ENCODE data around the gene CSRNP3. TPM values are rescaled to one million over a fixed set of nuclear protein-coding genes. Genes with fewer than 3 reads are reported as not detected.
"Not testable (repeated sequence)": the region's sequence is repeated elsewhere in the genome, so short reads cannot be mapped to it uniquely, and the experiment has no call there.

CSRNP3 gene
- total RNA-seq, 3 donors from 2014 or later, result not detected

DNA sequence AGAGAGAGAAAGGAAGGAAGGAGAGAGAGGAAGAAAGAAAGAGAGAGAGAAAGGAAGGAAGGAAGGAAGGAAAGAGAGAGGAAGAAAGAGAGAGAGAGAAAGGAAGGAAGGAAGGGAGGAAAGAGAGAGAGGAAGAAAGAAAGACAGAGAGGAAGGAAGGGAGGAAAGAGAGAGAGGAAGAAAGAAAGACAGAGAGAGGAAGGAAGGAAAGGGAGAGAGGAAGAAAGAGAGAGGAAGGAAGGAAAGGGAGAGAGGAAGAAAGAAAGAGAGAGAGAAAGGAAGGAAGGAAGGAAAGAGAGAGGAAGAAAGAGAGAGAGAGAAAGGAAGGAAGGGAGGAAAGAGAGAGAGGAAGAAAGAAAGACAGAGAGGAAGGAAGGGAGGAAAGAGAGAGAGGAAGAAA, 196.6 kb downstream of the CSRNP3 start:
- H3K36me3 Mint-ChIP-seq (ENCODE audit: insufficient read depth); ATAC-seq; H3K27me3 Mint-ChIP-seq (ENCODE audit: low read depth); H3K4me3 Mint-ChIP-seq; DNase-seq; H3K4me1 Mint-ChIP-seq (ENCODE audit: low read depth): not testable (repeated sequence)
- peaks cover 11% of the 10 kb centered on the region for H3K9me3 Mint-ChIP-seq

DNA sequence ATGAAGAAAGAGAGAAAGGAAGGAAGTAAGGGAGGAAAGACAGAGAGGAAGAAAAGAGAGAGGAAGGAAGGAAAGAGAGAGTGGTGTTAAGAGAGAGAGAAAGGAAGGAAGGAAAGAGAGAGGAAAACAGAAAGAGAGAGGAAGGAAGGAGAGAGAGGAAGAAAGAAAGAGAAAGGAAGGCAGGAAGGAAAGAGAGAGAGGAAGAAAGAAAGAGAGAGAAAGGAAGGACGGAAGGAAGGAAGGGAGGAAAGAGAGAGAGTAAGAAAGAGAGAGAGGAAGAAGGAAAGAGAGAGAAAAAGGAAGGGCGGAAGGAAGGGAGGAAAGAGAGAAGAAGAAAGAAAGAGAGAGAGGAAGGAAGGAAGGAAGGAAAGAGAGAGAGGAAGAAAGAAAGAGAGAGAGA, 197.1 kb downstream of the CSRNP3 start:
- Mint-ChIP-seq H3K4me1 (ENCODE audit: low read depth) (no peaks in the 10 kb centered on the region), H3K9me3 (peaks cover 11% of the 10 kb centered on the region), H3K27me3 (ENCODE audit: low read depth) (no peaks in the 10 kb centered on the region), H3K36me3 (ENCODE audit: insufficient read depth) (no peaks in the 10 kb centered on the region), H3K4me3 (no peak overlapping the region)
- DNase-seq (no peak), ATAC-seq (no peak)

DNA sequence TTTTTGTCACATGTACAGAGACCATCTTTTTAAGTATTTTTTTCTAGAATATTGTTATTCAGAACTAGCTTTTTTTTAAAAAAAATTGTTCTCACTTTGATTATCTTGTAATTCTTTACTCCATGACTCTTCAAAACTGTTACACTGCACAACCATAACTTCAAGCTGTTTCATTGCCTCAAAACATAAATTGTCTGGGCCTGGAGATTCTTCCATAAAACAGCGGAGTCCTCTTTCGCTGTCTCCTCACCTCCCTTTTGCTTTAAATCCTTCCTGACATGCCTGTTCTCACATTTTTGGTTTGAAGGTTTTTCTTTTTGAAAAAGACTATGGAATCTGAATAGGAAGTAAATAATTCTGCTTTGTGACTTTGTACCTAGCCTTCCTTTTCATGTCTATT, 197.9 kb downstream of the CSRNP3 start:
- H3K9me3 Mint-ChIP-seq, result peaks cover 15% of the 10 kb centered on the region
- no peaks in the 10 kb centered on the region for H3K27me3 Mint-ChIP-seq (ENCODE audit: low read depth)
- DNase-seq, result no peak
- no peaks in the 10 kb centered on the region for H3K36me3 Mint-ChIP-seq (ENCODE audit: insufficient read depth)
- ATAC-seq, result no peak
- no peak overlapping the region for H3K4me3 Mint-ChIP-seq
- H3K4me1 Mint-ChIP-seq (ENCODE audit: low read depth), result no peaks in the 10 kb centered on the region

DNA sequence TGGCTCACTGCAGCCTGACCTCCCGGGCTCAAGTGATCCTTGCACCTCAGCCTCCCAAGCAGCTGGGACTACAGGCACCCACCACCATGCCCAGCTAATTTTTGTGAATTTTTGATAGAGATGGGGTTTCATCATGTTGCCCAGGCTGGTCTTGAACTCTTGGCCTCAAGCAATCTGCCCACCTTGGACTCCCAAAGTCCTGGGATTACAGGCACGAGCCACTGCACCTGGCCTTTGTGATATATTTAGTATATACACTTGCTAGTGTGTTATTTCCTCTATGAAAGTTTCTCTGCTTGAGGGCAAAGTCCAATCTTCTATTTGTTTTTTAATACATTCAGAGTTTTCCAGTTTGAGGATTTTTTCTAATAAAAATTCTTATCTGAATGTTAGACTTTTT, 205.3 kb downstream of the CSRNP3 start:
- Mint-ChIP-seq H3K9me3 (peaks cover 4% of the 10 kb centered on the region), H3K4me1 (ENCODE audit: low read depth) (no peaks in the 10 kb centered on the region), H3K36me3 (ENCODE audit: insufficient read depth) (no peaks in the 10 kb centered on the region), H3K27me3 (ENCODE audit: low read depth) (no peaks in the 10 kb centered on the region), H3K4me3 (no peak overlapping the region)
- ATAC-seq (no peak), DNase-seq (no peak)

DNA sequence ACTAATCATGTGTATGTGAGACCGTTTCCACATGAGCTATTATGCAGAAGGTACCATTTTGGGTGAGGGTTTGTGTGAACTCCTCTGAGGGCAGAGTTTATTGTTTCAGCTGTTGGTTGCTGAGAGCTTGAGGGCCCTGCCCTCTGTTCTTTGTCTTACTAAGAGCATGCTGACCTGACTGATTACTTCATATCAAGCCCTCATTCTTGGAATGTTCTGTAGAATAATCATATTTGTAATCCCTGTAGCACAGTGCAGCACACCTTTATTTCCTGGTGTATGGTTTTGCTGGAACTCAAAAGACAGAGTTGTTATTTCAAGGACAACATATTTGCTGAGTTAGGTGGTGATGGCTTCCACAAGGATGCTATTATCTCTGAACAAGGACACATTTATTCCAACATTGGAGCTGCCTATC, 206.1 kb downstream of the CSRNP3 start:
- ATAC-seq, result no peak
- Mint-ChIP-seq H3K4me3 (no peak overlapping the region), H3K36me3 (ENCODE audit: insufficient read depth) (no peaks in the 10 kb centered on the region), H3K27me3 (ENCODE audit: low read depth) (no peaks in the 10 kb centered on the region), H3K4me1 (ENCODE audit: low read depth) (no peaks in the 10 kb centered on the region), H3K9me3 (peaks cover 4% of the 10 kb centered on the region)
- DNase-seq, result no peak

DNA sequence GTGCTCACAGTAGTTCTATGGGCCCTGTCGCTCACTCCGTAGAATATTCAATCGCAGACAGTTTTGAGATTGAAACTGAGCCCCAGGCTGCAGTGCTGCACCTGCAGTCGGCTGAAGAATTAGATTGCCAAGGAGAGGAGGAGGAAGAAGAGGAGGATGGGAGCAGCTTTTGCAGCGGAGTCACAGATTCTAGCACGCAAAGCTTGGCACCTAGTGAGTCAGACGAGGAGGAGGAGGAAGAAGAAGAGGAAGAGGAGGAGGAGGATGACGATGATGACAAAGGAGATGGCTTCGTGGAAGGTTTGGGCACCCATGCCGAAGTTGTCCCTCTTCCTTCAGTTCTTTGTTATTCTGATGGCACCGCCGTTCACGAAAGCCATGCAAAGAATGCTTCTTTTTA, 209.4 kb downstream of the CSRNP3 start:
- DNase-seq (no peak), ATAC-seq (no peak)
- no peaks in the 10 kb centered on the region for H3K4me1 Mint-ChIP-seq (ENCODE audit: low read depth)
- H3K9me3 Mint-ChIP-seq, result no peaks in the 10 kb centered on the region
- H3K36me3 Mint-ChIP-seq (ENCODE audit: insufficient read depth), result no peaks in the 10 kb centered on the region
- H3K27me3 Mint-ChIP-seq (ENCODE audit: low read depth), result no peaks in the 10 kb centered on the region
- H3K4me3 Mint-ChIP-seq, result no peak overlapping the region

DNA sequence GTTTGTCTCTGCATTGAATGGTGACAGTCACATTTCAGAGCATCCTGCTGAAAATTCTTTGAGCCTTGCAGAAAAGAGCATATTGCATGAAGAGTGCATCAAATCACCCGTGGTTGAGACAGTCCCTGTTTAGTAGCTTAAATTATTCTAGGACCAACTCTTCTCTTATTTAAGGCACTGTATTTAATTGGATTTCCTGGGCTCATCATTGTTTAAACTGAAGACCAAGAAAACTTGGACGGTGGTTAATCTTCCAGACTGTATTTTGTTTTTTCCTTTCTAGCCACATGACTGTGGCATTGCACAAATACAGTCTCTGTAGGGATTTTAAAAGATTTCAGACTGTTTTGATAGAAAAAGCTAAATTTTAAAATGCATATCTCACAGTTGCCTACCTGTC, 210.1 kb downstream of the CSRNP3 start:
- DNase-seq, result no peak
- H3K9me3 Mint-ChIP-seq, result no peaks in the 10 kb centered on the region
- H3K4me1 Mint-ChIP-seq (ENCODE audit: low read depth), result no peaks in the 10 kb centered on the region
- H3K4me3 Mint-ChIP-seq, result no peak overlapping the region
- no peaks in the 10 kb centered on the region for H3K36me3 Mint-ChIP-seq (ENCODE audit: insufficient read depth)
- ATAC-seq, result no peak
- no peaks in the 10 kb centered on the region for H3K27me3 Mint-ChIP-seq (ENCODE audit: low read depth)

DNA sequence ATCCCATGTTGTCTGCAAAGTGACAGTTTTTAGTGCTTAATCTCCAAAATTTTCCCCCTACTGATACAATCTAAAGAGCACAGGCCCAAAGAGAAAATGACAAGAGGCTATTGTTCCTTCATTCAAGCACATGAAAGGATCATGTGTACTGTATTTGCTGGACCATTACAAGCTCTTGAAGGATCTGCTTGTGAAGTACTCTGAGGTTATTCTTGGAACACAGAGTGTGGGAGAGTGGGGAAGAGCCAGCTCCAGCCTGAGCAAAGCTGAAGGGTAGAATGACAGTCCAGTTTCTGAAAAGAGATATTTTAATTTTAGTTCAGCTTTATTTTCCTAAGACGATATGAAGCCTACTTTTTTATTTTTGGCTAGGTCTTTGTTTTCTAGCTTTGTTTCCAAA, 212.3 kb downstream of the CSRNP3 start:
- DNase-seq (no peak), ATAC-seq (no peak)
- no peaks in the 10 kb centered on the region for H3K4me1 Mint-ChIP-seq (ENCODE audit: low read depth)
- H3K9me3 Mint-ChIP-seq, result no peaks in the 10 kb centered on the region
- H3K4me3 Mint-ChIP-seq, result no peak overlapping the region
- no peaks in the 10 kb centered on the region for H3K36me3 Mint-ChIP-seq (ENCODE audit: insufficient read depth)
- no peaks in the 10 kb centered on the region for H3K27me3 Mint-ChIP-seq (ENCODE audit: low read depth)

DNA sequence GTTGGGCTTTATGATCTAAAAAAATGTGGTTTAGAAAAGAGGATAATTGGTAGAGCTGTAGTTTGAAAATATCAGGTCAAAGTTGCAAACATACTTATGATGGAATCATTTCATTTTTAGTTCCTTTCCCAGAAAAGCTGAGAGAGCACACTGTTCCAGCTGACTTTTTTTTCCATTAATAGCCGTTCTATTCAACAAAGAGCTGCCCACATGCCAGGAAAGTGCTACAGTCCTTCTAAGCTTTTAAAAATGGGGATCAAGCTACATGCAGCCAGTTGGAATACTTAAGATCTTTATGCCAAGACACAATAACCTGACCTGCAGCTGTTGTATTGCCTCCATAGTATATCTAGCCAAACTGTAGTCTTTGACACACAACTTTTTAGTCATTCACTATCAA, 213.0 kb downstream of the CSRNP3 start:
- Mint-ChIP-seq H3K27me3 (ENCODE audit: low read depth) (no peaks in the 10 kb centered on the region), H3K36me3 (ENCODE audit: insufficient read depth) (no peaks in the 10 kb centered on the region), H3K9me3 (no peaks in the 10 kb centered on the region), H3K4me1 (ENCODE audit: low read depth) (no peaks in the 10 kb centered on the region), H3K4me3 (no peak overlapping the region)
- no peak for ATAC-seq
- DNase-seq, result no peak

DNA sequence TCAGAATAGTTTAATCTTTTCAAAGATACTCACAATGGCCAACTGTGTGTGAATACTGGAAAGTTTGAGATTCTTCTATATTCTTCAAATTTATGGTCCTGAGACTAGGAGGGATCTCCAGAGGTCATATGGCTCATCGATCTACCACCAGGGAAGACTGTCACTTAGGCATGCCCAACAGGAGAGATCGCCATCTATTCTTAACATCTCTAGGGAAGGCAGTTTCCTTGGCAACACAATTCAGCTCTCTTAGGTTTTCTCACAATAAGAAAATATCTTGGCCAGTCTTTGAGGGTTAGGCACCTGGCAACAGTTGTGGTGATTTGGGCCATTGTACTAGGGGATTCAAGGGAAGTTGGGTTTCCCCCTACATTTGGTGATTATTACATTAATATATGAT, 217.3 kb downstream of the CSRNP3 start:
- DNase-seq (no peak), ATAC-seq (no peak)
- no peaks in the 10 kb centered on the region for H3K9me3 Mint-ChIP-seq
- no peaks in the 10 kb centered on the region for H3K4me1 Mint-ChIP-seq (ENCODE audit: low read depth)
- H3K27me3 Mint-ChIP-seq (ENCODE audit: low read depth), result peaks cover 3% of the 10 kb centered on the region
- H3K36me3 Mint-ChIP-seq (ENCODE audit: insufficient read depth), result no peaks in the 10 kb centered on the region
- no peak overlapping the region for H3K4me3 Mint-ChIP-seq

DNA sequence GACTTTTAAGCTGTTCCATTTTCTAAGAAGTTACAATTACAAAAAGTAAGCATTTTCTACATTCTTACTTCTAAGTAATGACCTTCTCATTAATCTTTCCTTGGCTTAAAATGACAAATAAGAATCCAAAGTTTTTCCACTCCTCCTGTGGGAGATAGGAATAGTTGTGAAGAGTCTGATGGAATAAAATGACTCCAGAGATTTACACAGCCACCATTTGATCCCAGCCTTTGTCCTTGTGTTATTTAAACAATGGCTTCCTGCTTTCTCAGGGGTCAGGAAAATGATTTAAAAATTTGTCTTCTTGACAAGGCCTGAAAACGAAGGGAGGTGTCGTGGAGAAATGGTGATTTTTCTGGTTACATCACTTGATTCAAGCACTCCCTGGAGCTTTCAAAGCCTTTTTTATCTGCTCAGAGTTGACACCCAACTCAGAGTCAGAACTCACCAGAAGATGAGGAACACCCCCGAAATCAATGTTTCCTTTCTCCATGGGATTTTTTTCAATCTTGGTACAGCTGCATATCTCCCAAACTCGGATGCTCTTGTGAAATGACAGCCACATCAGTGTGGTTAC, 218.0 kb downstream of the CSRNP3 start:
- H3K4me3 Mint-ChIP-seq, result no peak overlapping the region
- no peaks in the 10 kb centered on the region for H3K4me1 Mint-ChIP-seq (ENCODE audit: low read depth)
- peaks cover 3% of the 10 kb centered on the region for H3K27me3 Mint-ChIP-seq (ENCODE audit: low read depth)
- no peaks in the 10 kb centered on the region for H3K9me3 Mint-ChIP-seq
- no peak for ATAC-seq
- DNase-seq, result no peak
- H3K36me3 Mint-ChIP-seq (ENCODE audit: insufficient read depth), result no peaks in the 10 kb centered on the region

DNA sequence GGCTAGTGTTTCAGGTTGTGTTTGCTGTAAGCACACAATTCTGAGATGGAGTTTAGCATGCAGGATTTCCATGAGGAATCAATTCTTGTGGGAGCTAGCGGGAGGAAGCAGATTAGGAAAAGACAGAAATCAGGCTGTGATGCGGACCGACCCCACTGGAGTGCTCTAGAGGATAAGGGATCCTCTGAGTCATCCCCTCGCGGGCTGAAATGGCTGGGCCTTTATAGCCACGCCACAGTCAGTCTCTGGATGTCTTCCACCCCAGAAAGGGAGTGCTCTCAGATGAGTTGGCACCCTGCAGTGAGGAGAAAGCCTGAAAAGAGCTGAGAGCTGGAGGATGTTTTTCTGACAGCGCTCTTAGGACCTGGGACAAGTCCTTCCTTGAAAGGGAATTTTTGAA, 222.1 kb downstream of the CSRNP3 start:
- H3K9me3 Mint-ChIP-seq, result no peaks in the 10 kb centered on the region
- no peak overlapping the region for H3K4me3 Mint-ChIP-seq
- peaks cover 3% of the 10 kb centered on the region for H3K27me3 Mint-ChIP-seq (ENCODE audit: low read depth)
- ATAC-seq (no peak), DNase-seq (no peak)
- no peaks in the 10 kb centered on the region for H3K36me3 Mint-ChIP-seq (ENCODE audit: insufficient read depth)
- H3K4me1 Mint-ChIP-seq (ENCODE audit: low read depth), result no peaks in the 10 kb centered on the region

DNA sequence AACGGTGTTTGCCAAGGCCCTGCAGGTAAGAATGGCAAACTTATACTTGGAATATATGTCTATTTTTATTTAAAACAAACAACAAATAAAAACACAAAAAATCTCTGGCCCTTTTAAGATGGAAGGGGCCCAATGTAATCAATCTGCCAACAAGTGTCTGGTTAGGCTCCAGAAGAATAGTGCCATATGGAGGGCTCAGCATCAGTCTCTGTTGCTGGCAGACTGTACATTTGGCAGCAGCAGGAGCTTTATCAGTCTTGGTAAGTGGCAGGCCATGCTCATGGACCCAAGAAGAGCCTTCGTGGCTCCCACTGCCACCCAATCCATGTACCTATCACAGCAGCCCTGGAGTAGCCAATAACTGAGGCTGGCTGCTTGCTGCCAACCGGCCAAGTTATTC, 223.4 kb downstream of the CSRNP3 start:
- DNase-seq (no peak), ATAC-seq (no peak)
- Mint-ChIP-seq H3K36me3 (ENCODE audit: insufficient read depth) (no peaks in the 10 kb centered on the region), H3K9me3 (no peaks in the 10 kb centered on the region), H3K4me1 (ENCODE audit: low read depth) (no peaks in the 10 kb centered on the region), H3K27me3 (ENCODE audit: low read depth) (peaks cover 3% of the 10 kb centered on the region), H3K4me3 (no peak overlapping the region)

DNA sequence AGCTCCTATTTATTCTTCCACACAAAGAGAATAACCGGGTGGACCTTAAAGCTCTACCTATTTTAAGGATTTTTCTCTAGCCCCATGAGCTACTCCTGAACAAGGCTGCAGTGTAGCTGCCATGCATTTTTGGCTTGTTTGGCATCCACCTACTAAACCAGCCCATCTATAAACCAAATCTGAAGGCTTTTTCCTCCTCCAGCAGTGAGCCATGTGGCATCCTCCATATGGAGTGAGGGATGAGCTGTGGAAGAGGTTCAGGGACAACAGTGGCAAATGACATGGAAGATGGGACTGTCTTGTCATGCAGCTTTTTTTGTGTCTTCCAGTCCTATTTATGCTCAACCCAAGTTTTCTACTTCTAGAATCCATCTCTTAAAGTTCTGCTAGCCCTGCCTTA, 224.3 kb downstream of the CSRNP3 start:
- no peak overlapping the region for H3K4me3 Mint-ChIP-seq
- no peaks in the 10 kb centered on the region for H3K36me3 Mint-ChIP-seq (ENCODE audit: insufficient read depth)
- H3K9me3 Mint-ChIP-seq, result no peaks in the 10 kb centered on the region
- no peak for ATAC-seq
- no peaks in the 10 kb centered on the region for H3K4me1 Mint-ChIP-seq (ENCODE audit: low read depth)
- peaks cover 3% of the 10 kb centered on the region for H3K27me3 Mint-ChIP-seq (ENCODE audit: low read depth)
- DNase-seq, result no peak

DNA sequence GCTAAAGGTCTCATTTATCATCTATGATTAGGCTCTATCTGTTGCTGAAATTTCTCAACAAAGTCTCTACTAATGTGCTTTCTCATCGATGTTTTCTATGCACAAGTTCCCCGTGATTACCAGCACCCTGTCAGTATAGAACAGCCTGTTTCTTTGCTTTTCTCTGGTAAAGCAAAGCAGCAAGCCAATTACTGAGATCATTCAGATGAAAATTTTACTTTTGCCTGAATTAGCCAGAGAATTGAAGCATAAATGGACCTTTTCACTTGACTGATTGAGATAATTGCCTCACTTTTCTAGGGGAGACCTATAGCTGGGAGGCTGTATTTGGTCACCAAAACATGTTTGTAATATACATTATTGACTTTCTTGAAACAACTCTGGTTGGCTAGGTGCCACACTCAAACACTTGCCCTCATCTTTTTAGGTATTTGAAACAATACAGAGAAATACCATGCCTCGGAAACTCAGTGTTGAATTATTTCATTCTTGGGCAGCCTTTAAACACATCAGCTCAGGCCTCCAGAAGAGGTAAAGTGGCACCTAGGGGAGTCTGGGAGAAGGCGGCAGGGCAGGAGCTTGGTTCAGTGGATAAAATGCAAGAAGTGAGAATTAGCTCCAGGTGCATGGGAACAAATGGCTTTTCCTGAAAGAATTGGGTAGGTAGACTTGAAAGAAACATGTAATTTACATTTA, 228.4 kb downstream of the CSRNP3 start:
- Mint-ChIP-seq H3K4me3 (no peak overlapping the region), H3K9me3 (no peaks in the 10 kb centered on the region), H3K36me3 (ENCODE audit: insufficient read depth) (no peaks in the 10 kb centered on the region), H3K27me3 (ENCODE audit: low read depth) (no peaks in the 10 kb centered on the region), H3K4me1 (ENCODE audit: low read depth) (no peaks in the 10 kb centered on the region)
- DNase-seq (no peak), ATAC-seq (no peak)

Measured in activated T-cell treated with anti-CD3 and anti-CD28 coated beads, Interleukin-2, amount 50 U/mL, for 4 hours (primary cell).